Mammary epithelial cell (primary cell): ENCODE results near the gene N4BP2L1.

ENCODE experiments used
- CTCF ChIP-seq, 2 donors: IDR thresholded peaks in 1 of 2; conservative IDR thresholded peaks in 1 of 2; 2 replicates each; pipeline ENCODE4 v1.5.1; 2011 to 2012; ENCODE audit warnings: inconsistent platforms in 2 of 2, low read length in 2 of 2, mild to moderate bottlenecking in 2 of 2, control low read depth in 1 of 2, low read depth in 1 of 2; ENCODE audit not compliant: insufficient read depth in 1 of 2; ENCODE audit errors: extremely low read depth in 1 of 2
- EZH2 ChIP-seq: IDR thresholded peaks from 2 replicates; pipeline ENCODE4 v1.6.1; 2012; ENCODE audit warnings: low read length, inconsistent platforms, borderline replicate concordance

- TF ChIP-seq CTCF (conservative IDR thresholded peaks at IDR 0.05 in 1 of 2, IDR thresholded peaks at IDR 0.05 in 1 of 2; ENCODE audit: extremely low read depth in 1 of 2, insufficient read depth in 1 of 2, low read depth in 1 of 2, low read length in 2 of 2) (no peak), EZH2 (no peak)
Measured at GRCh38 chr13:32429433-32429909, 1.5 kb upstream of the N4BP2L1 start.
